Caki2 (cell line): ENCODE data around the gene ETV2. TPM values are rescaled to one million over a fixed set of nuclear protein-coding genes. Genes with fewer than 3 reads are reported as not detected.
"Not testable (repeated sequence)": the region's sequence is repeated elsewhere in the genome, so short reads cannot be mapped to it uniquely, and the experiment has no call there.

Experiments
- DNase-seq: peaks from one replicate; pipeline ENCODE4 v3.0.0-alpha.2; 2015; ENCODE audit warnings: low read depth
- in situ Hi-C: cut with HindIII; loops from 2 replicates; pipeline ENCODE4 v1.10.0; 2016; ENCODE audit warnings: low sequenced_read_pairs, low pct_unique_long_range_greater_than_20kb, mixed read lengths
- total RNA-seq: library from RNA; depleted of rRNA; stranded (reverse); fragments of >200 nt; shearing (Covaris generic); gene quantifications from 2 replicates; pipeline ENCODE4 v1.2.3, GENCODE V29; 2014; ENCODE audit warnings: low replicate concordance; rRNA removed

Gene ETV2
- total RNA-seq, 1 experiment from 2014 or later, result not detected

DNA sequence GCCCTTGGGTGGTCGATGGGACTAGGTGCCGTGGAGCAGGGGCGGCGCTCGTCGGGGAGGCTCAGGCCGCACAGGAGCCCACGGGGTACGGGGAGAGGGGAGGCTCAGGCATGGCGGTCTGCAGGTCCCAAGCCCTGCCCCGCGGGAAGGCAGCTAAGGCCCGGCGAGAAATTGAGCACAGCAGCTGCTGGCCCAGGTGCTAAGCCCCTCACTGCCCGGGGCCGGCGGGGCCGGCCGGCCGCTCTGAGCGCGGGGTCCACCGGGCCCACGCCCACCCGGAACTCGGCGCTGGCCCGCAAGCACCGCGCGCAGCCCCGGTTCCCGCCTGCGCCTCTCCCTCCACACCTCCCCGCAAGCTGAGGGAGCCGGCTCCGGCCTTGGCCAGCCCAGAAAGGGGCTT is 49.6 kb downstream of the ETV2 start:
- in situ Hi-C loops, result not testable (repeated sequence)

DNA sequence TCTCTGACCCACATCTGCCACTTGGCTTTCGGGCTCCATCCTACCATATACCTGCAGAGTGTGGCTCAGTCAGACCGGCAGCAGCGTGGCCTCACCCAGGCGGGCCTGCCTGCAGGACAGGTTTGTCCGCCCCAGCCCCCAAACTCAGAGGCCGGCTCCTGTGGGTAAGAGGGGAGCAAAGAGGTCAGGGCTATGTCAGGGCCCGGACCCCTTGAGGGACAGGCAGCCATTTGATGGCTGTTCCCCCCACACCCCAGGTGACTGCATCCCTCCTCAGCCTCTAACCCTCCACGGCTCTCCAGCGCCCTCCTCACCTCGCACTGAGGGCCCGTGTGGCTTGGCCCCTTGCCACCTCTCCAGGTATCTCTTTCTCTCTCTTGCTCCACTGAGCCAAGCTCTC is 50.5 kb downstream of the ETV2 start:
- DNase-seq, result no peak
- in situ Hi-C loops, result no loop called here

More for the DNA sequence above, 49.6 kb downstream of the ETV2 start:
- DNase-seq, result not testable (repeated sequence)

DNA sequence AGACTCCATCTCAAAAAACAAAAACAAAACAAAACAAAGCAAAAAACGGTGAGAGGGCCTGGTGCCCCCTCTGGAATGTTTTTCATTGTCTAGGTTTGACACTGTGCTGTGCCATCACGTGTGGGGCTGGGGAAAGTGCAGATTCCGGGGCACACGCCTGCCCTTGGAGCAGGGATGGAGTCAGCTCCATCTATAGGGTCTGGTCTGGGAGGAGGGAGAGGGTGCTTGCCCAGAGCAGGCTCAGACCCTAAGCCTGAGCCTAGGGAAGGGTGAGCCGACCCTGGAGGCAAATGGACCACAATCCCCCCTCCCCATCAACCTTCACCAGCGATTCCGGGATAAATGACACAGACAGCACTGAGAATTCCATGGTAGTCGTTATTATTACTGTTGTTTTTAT is 51.9 kb downstream of the ETV2 start:
- in situ Hi-C loops, result no loop called here

DNA sequence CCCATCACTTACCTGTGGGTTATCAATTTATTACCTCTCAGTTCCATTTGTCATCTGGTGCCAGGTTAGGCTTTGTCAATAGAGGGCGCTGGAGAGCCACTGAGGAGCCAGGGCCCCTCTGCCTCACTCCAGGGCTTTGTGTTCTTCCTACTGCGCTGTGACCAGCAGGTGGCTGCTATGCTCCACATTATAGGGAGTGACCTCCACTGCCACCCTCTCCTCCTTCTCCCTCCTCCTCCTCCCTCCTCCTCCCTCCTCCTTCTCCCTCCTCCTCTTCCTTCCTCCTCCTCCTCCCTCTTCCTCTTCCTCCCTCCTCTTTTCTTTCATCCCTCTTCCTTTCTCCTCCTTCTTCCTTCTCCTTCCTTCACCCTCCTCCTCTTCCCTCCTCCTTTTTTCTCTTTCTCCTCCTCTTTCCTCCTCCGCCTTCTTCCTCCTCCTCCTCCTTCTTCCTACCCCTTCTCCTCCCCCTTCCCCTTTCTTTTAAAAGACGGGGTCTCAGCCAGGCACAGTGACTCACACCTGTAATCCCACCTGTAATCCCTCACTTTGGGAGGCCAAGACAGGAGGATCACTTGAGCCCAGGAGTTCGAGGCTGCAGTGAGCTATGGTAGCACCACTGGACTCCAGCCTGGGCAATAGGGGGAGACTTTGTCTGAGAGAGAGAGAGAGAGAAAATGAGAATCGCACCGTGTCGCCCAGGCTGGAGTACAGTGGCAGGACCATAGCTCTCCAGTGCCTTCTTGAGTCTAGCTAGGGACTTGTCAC is 52.5 kb downstream of the ETV2 start:
- peak; percentile 65 for DNase-seq
- in situ Hi-C loops, result no loop called here

More for the DNA sequence above, 51.9 kb downstream of the ETV2 start:
- DNase-seq, result no peak

Other genes with a start within 250 kb of the ETV2 start
- gene FFAR2, start 193.5 kb upstream of the ETV2 start, total RNA-seq, result not detected in 2 replicates
- not detected in 2 replicates for gene KRTDAP, start 151.3 kb upstream of the ETV2 start, total RNA-seq
- gene DMKN, start 128.1 kb upstream of the ETV2 start, total RNA-seq, result not detected in 2 replicates
- gene SBSN, start 113.4 kb upstream of the ETV2 start, total RNA-seq, result not detected in 2 replicates
- gene GAPDHS, start 108.3 kb upstream of the ETV2 start, total RNA-seq, result not detected in 2 replicates
- gene TMEM147, start 96.1 kb upstream of the ETV2 start, total RNA-seq, result 218 and 221 TPM in 2 replicates
- not detected in 2 replicates for gene ATP4A, start 78.1 kb upstream of the ETV2 start, total RNA-seq
- gene PMIS2, start 55.6 kb upstream of the ETV2 start, total RNA-seq, result not detected in 2 replicates
- gene HAUS5, start 29.0 kb upstream of the ETV2 start, total RNA-seq, result 28.8 and 34.4 TPM in 2 replicates
- gene RBM42, start 12.7 kb upstream of the ETV2 start, total RNA-seq, result 171 and 180 TPM in 2 replicates
- gene COX6B1, start 6.6 kb downstream of the ETV2 start, total RNA-seq, result 438 and 558 TPM in 2 replicates
- gene UPK1A, start 24.8 kb downstream of the ETV2 start, total RNA-seq, result not detected in 2 replicates
- not detected in 2 replicates for gene ZBTB32, start 62.8 kb downstream of the ETV2 start, total RNA-seq
- 2.8 and 12.9 TPM in 2 replicates for gene KMT2B, start 76.3 kb downstream of the ETV2 start, total RNA-seq
- gene IGFLR1, start 100.7 kb downstream of the ETV2 start, total RNA-seq, result 10.1 and 18.1 TPM in 2 replicates
- 7.1 and 14.1 TPM in 2 replicates for gene U2AF1L4, start 103.7 kb downstream of the ETV2 start, total RNA-seq
- gene PSENEN, start 103.9 kb downstream of the ETV2 start, total RNA-seq, result 151 and 186 TPM in 2 replicates
- gene LIN37, start 106.8 kb downstream of the ETV2 start, total RNA-seq, result 7.4 and 15.5 TPM in 2 replicates
- gene HSPB6, start 115.3 kb downstream of the ETV2 start, total RNA-seq, result not detected in 2 replicates
- 8.0 and 9.8 TPM in 2 replicates for gene PROSER3, start 116.4 kb downstream of the ETV2 start, total RNA-seq
- 2.2 and 3.5 TPM in 2 replicates for gene ARHGAP33, start 133.8 kb downstream of the ETV2 start, total RNA-seq
- gene PRODH2, start 171.1 kb downstream of the ETV2 start, total RNA-seq, result 0.17 TPM in 1 of 2 replicates, not detected in the other
- gene NPHS1, start 210.8 kb downstream of the ETV2 start, total RNA-seq, result 0.41 and 0.88 TPM in 2 replicates
- not detected in 2 replicates for gene KIRREL2, start 215.2 kb downstream of the ETV2 start, total RNA-seq
- gene APLP1, start 226.8 kb downstream of the ETV2 start, total RNA-seq, result 53.9 and 58.7 TPM in 2 replicates